Neuronal stem cell (in vitro differentiated cells): ENCODE results near the gene TSPO.

Source experiments
- DNase-seq: peaks from one replicate; pipeline ENCODE4 v3.0.0-alpha.2; 2013; ENCODE audit warnings: low spot score
- H2AFZ ChIP-seq: one replicate; pipeline ENCODE4 v1.6.1; 2013; ENCODE audit warnings: mild to moderate bottlenecking, low read length, inconsistent platforms
- H2AK5ac ChIP-seq: 2 replicates; pipeline ENCODE4 v1.6.1; 2013; ENCODE audit warnings: low read depth, mild to moderate bottlenecking, inconsistent platforms, low read length, moderate library complexity, mixed read lengths
- H2BK120ac ChIP-seq: 2 replicates; pipeline ENCODE4 v1.6.1; 2013; ENCODE audit warnings: low read depth, mild to moderate bottlenecking, inconsistent platforms, low read length, moderate library complexity, mixed read lengths
- H2BK12ac ChIP-seq: one replicate; pipeline ENCODE4 v1.6.1; 2013; ENCODE audit warnings: low read length, inconsistent platforms
- H2BK15ac ChIP-seq: 2 replicates; pipeline ENCODE4 v1.6.1; 2013; ENCODE audit warnings: mild to moderate bottlenecking, low read length, inconsistent platforms, mixed read lengths
- H2BK5ac ChIP-seq: one replicate; pipeline ENCODE4 v1.6.1; 2013; ENCODE audit warnings: inconsistent platforms, mild to moderate bottlenecking, low read length, moderate library complexity
- H3K14ac ChIP-seq: one replicate; pipeline ENCODE4 v1.6.1; 2013; ENCODE audit warnings: low read length, inconsistent platforms
- H3K18ac ChIP-seq: 2 replicates; pipeline ENCODE4 v1.6.1; 2013; ENCODE audit warnings: low read length, inconsistent platforms
- H3K23ac ChIP-seq: 2 replicates; pipeline ENCODE4 v1.6.1; 2013; ENCODE audit warnings: low read depth, mild to moderate bottlenecking, mixed read lengths, low read length, inconsistent platforms; ENCODE audit not compliant: poor library complexity
- H3K27ac ChIP-seq: replicated peaks from 3 replicates; pipeline ENCODE4 v1.5.1; 2013; ENCODE audit warnings: low read length, inconsistent platforms
- H3K27me3 ChIP-seq, 3 experiments: 2 replicates each; pipeline ENCODE4 v1.6.1; 2013; ENCODE audit warnings: low read length in 3 of 3, mild to moderate bottlenecking in 2 of 3, inconsistent platforms in 1 of 3, low read depth in 1 of 3, mixed read lengths in 1 of 3, moderate library complexity in 1 of 3; ENCODE audit not compliant: control insufficient read depth in 3 of 3, insufficient read depth in 3 of 3
- H3K36me3 ChIP-seq, 2 donors: replicated peaks in 1 of 2; 2 replicates each; pipeline ENCODE4 v1.6.1; 2013; ENCODE audit warnings: low read length in 2 of 2; ENCODE audit not compliant: control insufficient read depth in 2 of 2, insufficient read depth in 2 of 2
- H3K4ac ChIP-seq: 2 replicates; pipeline ENCODE4 v1.6.1; 2013; ENCODE audit warnings: inconsistent platforms, mild to moderate bottlenecking, low read length, moderate library complexity
- H3K4me1 ChIP-seq, 2 donors: 1 replicate in 1 of 2; 2 replicates in 1 of 2; pipeline ENCODE4 v1.6.1; 2013; ENCODE audit warnings: low read length in 2 of 2, low read depth in 1 of 2; ENCODE audit not compliant: control insufficient read depth in 2 of 2, insufficient read depth in 1 of 2
- H3K4me2 ChIP-seq: one replicate; pipeline ENCODE4 v1.6.1; 2013; ENCODE audit warnings: mild to moderate bottlenecking, low read length, inconsistent platforms; ENCODE audit not compliant: insufficient read depth, poor library complexity, severe bottlenecking
- H3K4me3 ChIP-seq, 2 donors: 2 replicates each; pipeline ENCODE4 v1.5.1; 2013; ENCODE audit warnings: low read length in 2 of 2, mild to moderate bottlenecking in 2 of 2, inconsistent platforms in 1 of 2, moderate library complexity in 1 of 2
- H3K79me1 ChIP-seq: one replicate; pipeline ENCODE4 v1.6.1; 2013; ENCODE audit warnings: low read depth, mild to moderate bottlenecking, inconsistent platforms, low read length, moderate library complexity
- H3K9ac ChIP-seq: one replicate; pipeline ENCODE4 v1.6.1; 2013; ENCODE audit warnings: mild to moderate bottlenecking, low read depth, low read length, inconsistent platforms; ENCODE audit not compliant: poor library complexity
- H3K9me3 ChIP-seq, 2 donors: replicated peaks in 1 of 2; 2 replicates each; pipeline versions ENCODE3 to v1.6.1; 2013; ENCODE audit warnings: low read length in 2 of 2, mild to moderate bottlenecking in 2 of 2, inconsistent platforms in 1 of 2, low read depth in 1 of 2, mixed read lengths in 1 of 2, moderate library complexity in 1 of 2; ENCODE audit not compliant: control insufficient read depth in 2 of 2, insufficient read depth in 1 of 2
- H4K8ac ChIP-seq: one replicate; pipeline ENCODE4 v1.6.1; 2013; ENCODE audit warnings: low read depth, mild to moderate bottlenecking, inconsistent platforms, low read length, moderate library complexity
- H4K91ac ChIP-seq: one replicate; pipeline ENCODE4 v1.6.1; 2013; ENCODE audit warnings: low read length, low read depth, mild to moderate bottlenecking, inconsistent platforms; ENCODE audit not compliant: poor library complexity
- whole genome bisulfite sequencing, 2 donors: extraction: QIAGEN DNeasy Blood & Tissue Kit; methylation state at CpG; one replicate each; pipeline ENCODE4 v1.1.7; 2013; ENCODE audit warnings: missing lambda C conversion rate in 2 of 2, mixed read lengths in 1 of 2; ENCODE audit not compliant: insufficient read length in 2 of 2, insufficient replicate concordance in 1 of 2; ENCODE audit errors: extremely low coverage in 2 of 2; 5-methylcytosine and 5-hydroxymethylcytosine counted together

The TSPO gene

DNA sequence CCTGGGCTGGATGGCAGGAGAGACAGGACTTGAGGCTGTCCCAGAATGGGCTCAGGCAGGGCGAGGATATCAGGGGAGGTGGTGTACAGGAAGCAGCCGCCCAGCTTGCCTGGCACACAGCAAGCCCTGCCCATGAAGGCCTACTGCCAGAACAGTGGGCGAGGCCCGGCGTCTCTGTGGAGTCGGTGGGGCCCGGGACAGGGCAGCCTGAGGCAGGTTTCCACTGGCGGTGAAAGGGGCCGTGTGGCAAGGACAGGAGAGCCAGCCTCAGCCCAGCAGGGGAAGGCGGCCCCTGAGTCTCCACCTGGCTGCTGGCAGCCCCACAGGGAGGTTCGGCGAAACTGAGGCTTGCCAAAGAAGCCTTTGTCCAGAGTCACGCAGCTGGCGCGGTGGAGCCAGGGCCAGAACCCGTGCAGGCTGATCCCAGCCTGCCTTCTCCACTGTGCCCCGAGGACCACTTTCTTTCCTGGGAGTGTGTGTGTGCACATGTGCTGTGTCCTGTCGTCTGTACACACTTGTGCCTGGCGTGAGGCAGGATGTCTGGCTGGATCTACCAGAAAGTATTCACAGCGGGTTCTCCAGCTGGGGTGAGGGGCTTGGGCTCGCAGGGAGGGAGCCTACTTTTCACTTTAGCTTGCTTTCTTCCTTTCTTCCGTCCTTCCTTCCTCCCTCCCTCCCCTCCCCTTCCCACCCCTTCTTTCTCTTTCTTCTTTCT lies 1.2 kb downstream of the TSPO start:
- no CpG with 5 or more reads among the region's 22 CpGs for WGBS, 2 donors
- Histone ChIP-seq H3K23ac (peak overlapping the region; percentile 95), H3K14ac (no peak overlapping the region), H2BK15ac (peak overlapping the region; percentile 99), H3K27ac (no peak overlapping the region), H3K79me1 (peaks cover 3% of the 10 kb centered on the region), H3K18ac (peak overlapping the region; percentile 94), H2BK120ac (no peak overlapping the region), H4K91ac (peak overlapping the region; percentile 38), H3K27me3 (peaks cover 4 to 23% (median 22%) of the 10 kb centered on the region in 3 experiments), H2AK5ac (peak overlapping the region; percentile 60), H2BK5ac (peak overlapping the region; percentile 90), H2AFZ (peak overlapping the region; percentile 55), H4K8ac (no peak overlapping the region), H3K4me2 (peak overlapping the region; percentile 40), H3K36me3 (no peaks in the 10 kb centered on the region), H3K4ac (peak overlapping the region; percentile 6), H3K4me3 (peak overlapping the region in 1 of 2 donors; percentile 42), H2BK12ac (peak overlapping the region; percentile 63), H3K9me3 (peaks cover 0 to 7% of the 10 kb centered on the region in 2 donors), H3K9ac (peak overlapping the region; percentile 70), H3K4me1 (peaks cover 8 to 13% of the 10 kb centered on the region in 2 donors)
- no peak for DNase-seq

DNA sequence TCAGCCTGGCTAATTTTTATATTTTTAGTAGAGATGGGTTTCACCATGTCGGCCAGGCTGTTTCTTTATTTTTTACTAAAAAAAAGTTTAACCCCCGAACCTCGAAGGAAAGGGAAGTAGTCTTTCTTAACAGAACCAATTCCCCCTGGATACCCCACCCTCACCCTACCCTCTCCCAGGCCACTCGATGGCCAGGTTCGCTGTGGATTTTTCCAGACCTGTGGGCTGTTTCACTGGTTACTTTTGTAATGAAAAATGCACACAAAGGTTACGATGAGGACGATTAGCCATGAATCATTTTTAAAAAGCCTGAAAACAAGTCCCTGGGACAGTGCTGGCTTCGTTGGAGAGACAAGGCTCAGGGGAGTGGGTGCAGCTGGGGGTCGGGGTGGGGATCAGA lies 2.5 kb downstream of the TSPO start:
- H3K27me3 ChIP-seq: peaks cover 4 to 23% (median 12%) of the 10 kb centered on the region in 3 experiments
- no peak overlapping the region for H3K18ac ChIP-seq
- H4K91ac ChIP-seq: no peak overlapping the region
- peaks cover 8 to 13% of the 10 kb centered on the region in 2 donors for H3K4me1 ChIP-seq
- no peak for DNase-seq
- H2BK12ac ChIP-seq: no peak overlapping the region
- H3K27ac ChIP-seq: no peak overlapping the region
- H2AFZ ChIP-seq: no peak overlapping the region
- no peak overlapping the region for H2BK5ac ChIP-seq
- no peak overlapping the region for H2BK15ac ChIP-seq
- no peak overlapping the region for H3K4me3 ChIP-seq
- no peak overlapping the region for H4K8ac ChIP-seq
- no peak overlapping the region for H3K4me2 ChIP-seq
- WGBS, 2 donors: no CpG with 5 or more reads among the region's 9 CpGs
- H3K9me3 ChIP-seq: peaks cover 0 to 7% of the 10 kb centered on the region in 2 donors
- H3K36me3 ChIP-seq: no peaks in the 10 kb centered on the region
- no peak overlapping the region for H2AK5ac ChIP-seq
- H3K14ac ChIP-seq: no peak overlapping the region
- no peak overlapping the region for H2BK120ac ChIP-seq
- no peak overlapping the region for H3K23ac ChIP-seq
- peaks cover 3% of the 10 kb centered on the region for H3K79me1 ChIP-seq
- no peak overlapping the region for H3K9ac ChIP-seq
- no peak overlapping the region for H3K4ac ChIP-seq

DNA sequence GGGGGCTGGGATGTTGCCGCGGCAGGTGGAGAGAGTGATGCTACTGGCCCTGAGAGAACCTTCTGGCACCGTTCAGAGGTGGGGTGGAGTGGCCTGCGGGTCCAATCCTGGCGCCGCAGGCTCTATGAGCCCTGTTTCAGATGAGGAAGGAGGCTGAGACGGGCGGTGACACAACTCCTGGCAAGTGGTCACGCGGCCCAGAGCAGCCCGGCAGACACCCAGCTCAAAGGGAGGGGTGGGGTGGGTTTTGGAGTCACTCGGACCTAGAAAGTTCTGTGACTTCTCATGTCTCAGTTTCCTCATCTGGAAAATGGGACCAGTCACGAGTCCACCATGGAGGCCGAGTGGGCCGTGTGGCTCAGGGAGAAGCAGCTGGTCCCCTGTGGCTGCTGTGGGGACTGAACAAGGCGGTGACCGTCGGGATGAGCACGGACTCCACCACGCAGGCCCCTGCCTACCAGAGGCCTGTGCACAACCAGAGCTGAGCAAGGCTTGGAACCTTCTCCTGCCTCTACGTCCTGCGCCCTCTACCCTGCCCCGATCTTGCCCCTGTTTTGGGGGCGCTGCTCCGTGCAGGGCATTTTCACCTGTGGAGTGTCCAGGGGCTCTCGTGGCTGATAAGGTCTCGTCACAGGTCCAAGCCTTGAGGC lies 3.7 kb downstream of the TSPO start:
- no peak overlapping the region for H2BK120ac ChIP-seq
- H2BK15ac ChIP-seq: no peak overlapping the region
- no peak overlapping the region for H3K18ac ChIP-seq
- H3K9ac ChIP-seq: peak overlapping the region; percentile 21
- no peak overlapping the region for H3K27ac ChIP-seq
- peaks cover 0 to 7% of the 10 kb centered on the region in 2 donors for H3K9me3 ChIP-seq
- no peak overlapping the region for H4K8ac ChIP-seq
- H4K91ac ChIP-seq: no peak overlapping the region
- peak overlapping the region; percentile 65 for H2AK5ac ChIP-seq
- no peak overlapping the region for H3K14ac ChIP-seq
- H3K4me1 ChIP-seq: peaks cover 8 to 13% of the 10 kb centered on the region in 2 donors
- no peaks in the 10 kb centered on the region for H3K36me3 ChIP-seq
- peak overlapping the region; percentile 46 for H2BK5ac ChIP-seq
- H3K79me1 ChIP-seq: peaks cover 3% of the 10 kb centered on the region
- H3K4me3 ChIP-seq: no peak overlapping the region
- DNase-seq: no peak
- no peak overlapping the region for H2BK12ac ChIP-seq
- peaks cover 4 to 23% (median 11%) of the 10 kb centered on the region in 3 experiments for H3K27me3 ChIP-seq
- no CpG with 5 or more reads among the region's 27 CpGs for WGBS, 2 donors
- no peak overlapping the region for H2AFZ ChIP-seq
- H3K4me2 ChIP-seq: no peak overlapping the region
- H3K23ac ChIP-seq: no peak overlapping the region
- H3K4ac ChIP-seq: no peak overlapping the region

DNA sequence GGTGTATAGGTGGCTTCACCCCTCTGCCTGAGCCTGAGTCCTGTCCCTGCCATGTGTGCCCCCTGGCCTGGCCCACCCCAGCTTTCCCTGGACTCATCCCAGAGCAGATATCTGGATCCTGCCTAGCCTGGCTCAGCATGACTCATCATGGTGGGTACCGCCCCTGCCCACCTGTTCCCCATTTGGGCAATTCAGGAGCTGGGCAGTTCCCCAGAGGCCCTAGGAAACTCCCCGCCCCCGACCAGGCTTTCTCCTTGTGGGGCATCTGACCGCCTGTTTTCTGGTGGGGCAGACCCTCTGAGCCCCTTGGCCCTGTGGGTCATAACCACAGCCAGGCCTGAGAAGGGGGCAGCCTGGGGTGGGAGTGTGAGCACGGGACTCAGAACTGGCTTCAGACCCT lies 4.4 kb downstream of the TSPO start:
- Histone ChIP-seq H3K14ac (no peak overlapping the region), H2AK5ac (peak overlapping the region; percentile 65), H3K79me1 (peaks cover 3% of the 10 kb centered on the region), H4K91ac (no peak overlapping the region), H2BK120ac (no peak overlapping the region), H3K4ac (no peak overlapping the region), H2BK15ac (no peak overlapping the region), H2BK12ac (no peak overlapping the region), H3K4me2 (no peak overlapping the region), H3K18ac (peak overlapping the region; percentile 71), H3K4me1 (peaks cover 8 to 13% of the 10 kb centered on the region in 2 donors), H2AFZ (no peak overlapping the region), H3K23ac (no peak overlapping the region), H3K27me3 (peaks cover 4 to 19% (median 7%) of the 10 kb centered on the region in 3 experiments), H3K36me3 (no peaks in the 10 kb centered on the region), H3K27ac (no peak overlapping the region), H3K4me3 (no peak overlapping the region), H4K8ac (no peak overlapping the region), H3K9ac (no peak overlapping the region), H2BK5ac (peak overlapping the region; percentile 46), H3K9me3 (peaks cover 0 to 4% of the 10 kb centered on the region in 2 donors)
- no CpG with 5 or more reads among the region's 5 CpGs for WGBS, 2 donors
- DNase-seq: no peak
